Stomach (tissue), 4 donors: Measurements from ENCODE around the gene PATZ1.

Experiments used
- CTCF ChIP-seq, 7 experiments: fragments of 450-650 bp in 4 of 7; fragments of 200-600 bp in 3 of 7; sonication (generic) in 3 of 7; IDR thresholded peaks; one replicate each; pipeline ENCODE4 v1.5.1; 2016 to 2019; ENCODE audit warnings: antibody characterized with exemption in 7 of 7, control low read depth in 2 of 7, mild to moderate bottlenecking in 1 of 7
- POLR2A ChIP-seq, 4 donors: fragments of 450-650 bp; IDR thresholded peaks; one replicate each; pipeline ENCODE4 v1.6.1; 2016; ENCODE audit warnings: antibody characterized with exemption in 4 of 4, control low read depth in 2 of 4, mild to moderate bottlenecking in 1 of 4, moderate library complexity in 1 of 4
- POLR2AphosphoS5 ChIP-seq, 3 donors: sonication (generic); formaldehyde crosslinking; IDR thresholded peaks; one replicate each; pipeline ENCODE4 v1.6.1; 2016; ENCODE audit warnings: antibody characterized with exemption in 3 of 3

GRCh38 chr22:31329029-31329428, 17.1 kb downstream of the PATZ1 start:
- TF ChIP-seq POLR2AphosphoS5 (IDR thresholded peaks at IDR 0.05) (no peak), CTCF (IDR thresholded peaks at IDR 0.05) (no peak), POLR2A (IDR thresholded peaks at IDR 0.05) (no peak)
